ENCODE data around the gene HOXD3. TPM values are rescaled to one million over a fixed set of nuclear protein-coding genes. Genes with fewer than 3 reads are reported as not detected.

HOXD3 gene
- total RNA-seq, 2 experiments from 2014 or later = not detected

- CTCF ChIA-PET = interaction anchor here (0.9 kb wide), 1 partner anchor 18 kb away, joined by 3 read pairs; no protein-coding TSS in a partner anchor
- Mint-ChIP-seq H3K27me3 (peaks cover 65% of the 10 kb centered on the region), H3K36me3 (peaks cover 5% of the 10 kb centered on the region), H3K4me3 (no peak overlapping the region), H3K4me1 (ENCODE audit: low read depth) (peaks cover 12% of the 10 kb centered on the region), H3K9me3 (no peaks in the 10 kb centered on the region), H3K27ac (peak overlapping the region; percentile 38)
- intact Hi-C loops (cut with micrococcal nuclease) = no loop called here
- DNase-seq = no peak
- POLR2A ChIA-PET = no interaction called here
Measured at GRCh38 chr2:176158186-176158591, 1.1 kb downstream of the HOXD3 start.

- CTCF ChIA-PET = interaction anchor here (0.9 kb wide), 1 partner anchor 19 kb away, joined by 3 read pairs; no protein-coding TSS in a partner anchor
- Mint-ChIP-seq H3K4me1 (ENCODE audit: low read depth) (peaks cover 12% of the 10 kb centered on the region), H3K4me3 (no peak overlapping the region), H3K9me3 (no peaks in the 10 kb centered on the region), H3K36me3 (peaks cover 6% of the 10 kb centered on the region), H3K27me3 (peaks cover 70% of the 10 kb centered on the region), H3K27ac (no peak overlapping the region)
- no peak for DNase-seq
- POLR2A ChIA-PET = no interaction called here
- intact Hi-C loops (cut with micrococcal nuclease) = no loop called here
Measured at GRCh38 chr2:176158855-176159662, 2.0 kb downstream of the HOXD3 start.

- peaks cover 6% of the 10 kb centered on the region for H3K36me3 Mint-ChIP-seq
- no peak overlapping the region for H3K27ac Mint-ChIP-seq
- POLR2A ChIA-PET = no interaction called here
- peaks cover 12% of the 10 kb centered on the region for H3K4me1 Mint-ChIP-seq (ENCODE audit: low read depth)
- no peaks in the 10 kb centered on the region for H3K9me3 Mint-ChIP-seq
- no peak overlapping the region for H3K4me3 Mint-ChIP-seq
- peaks cover 71% of the 10 kb centered on the region for H3K27me3 Mint-ChIP-seq
- no peak for DNase-seq
- intact Hi-C loops (cut with micrococcal nuclease) = loop anchor here (5.0 kb wide), 2 partner anchors 47 to 72 kb away; no protein-coding TSS in a partner anchor
- CTCF ChIA-PET = interaction anchor here (1.4 kb wide), 2 partner anchors 32 to 295 kb away, joined by 3 to 7 read pairs; no protein-coding TSS in a partner anchor
Measured at GRCh38 chr2:176159663-176160250, 2.6 kb downstream of the HOXD3 start.

- Mint-ChIP-seq H3K27me3 (peaks cover 72% of the 10 kb centered on the region), H3K4me1 (ENCODE audit: low read depth) (peaks cover 12% of the 10 kb centered on the region), H3K9me3 (no peaks in the 10 kb centered on the region), H3K4me3 (no peak overlapping the region), H3K36me3 (peaks cover 6% of the 10 kb centered on the region), H3K27ac (no peak overlapping the region)
- intact Hi-C loops (cut with micrococcal nuclease) = loop anchor here (5.0 kb wide), 2 partner anchors 48 to 73 kb away; no protein-coding TSS in a partner anchor
- ChIA-PET CTCF (interaction anchor here (1.4 kb wide), 2 partner anchors 33 to 295 kb away, joined by 3 to 7 read pairs; no protein-coding TSS in a partner anchor), POLR2A (no interaction called here)
- no peak for DNase-seq
Measured at GRCh38 chr2:176160251-176160985, 3.3 kb downstream of the HOXD3 start.

- Mint-ChIP-seq H3K36me3 (peaks cover 8% of the 10 kb centered on the region), H3K4me3 (no peak overlapping the region), H3K4me1 (ENCODE audit: low read depth) (peaks cover 12% of the 10 kb centered on the region), H3K27me3 (peaks cover 76% of the 10 kb centered on the region), H3K27ac (no peak overlapping the region), H3K9me3 (no peaks in the 10 kb centered on the region)
- no peak for DNase-seq
- ChIA-PET POLR2A (no interaction called here), CTCF (interaction anchor here (1.0 to 1.8 kb wide), 7 partner anchors 8 to 294 kb away, joined by 3 to 7 read pairs (median 3); no protein-coding TSS in a partner anchor)
- intact Hi-C loops (cut with micrococcal nuclease) = loop anchor here (5.0 kb wide), 2 partner anchors 49 to 74 kb away; no protein-coding TSS in a partner anchor
Measured at GRCh38 chr2:176160986-176161824, 4.1 kb downstream of the HOXD3 start.

- DNase-seq = no peak
- ChIA-PET POLR2A (no interaction called here), CTCF (interaction anchor here (0.8 to 1.8 kb wide), 7 partner anchors 9 to 392 kb away, joined by 3 to 7 read pairs (median 3); no protein-coding TSS in a partner anchor)
- peaks cover 8% of the 10 kb centered on the region for H3K36me3 Mint-ChIP-seq
- H3K4me3 Mint-ChIP-seq = no peak overlapping the region
- intact Hi-C loops (cut with micrococcal nuclease) = loop anchor here (5.0 kb wide), 2 partner anchors 50 to 75 kb away; no protein-coding TSS in a partner anchor
- H3K27me3 Mint-ChIP-seq = peaks cover 78% of the 10 kb centered on the region
- no peak overlapping the region for H3K27ac Mint-ChIP-seq
- peaks cover 9% of the 10 kb centered on the region for H3K4me1 Mint-ChIP-seq (ENCODE audit: low read depth)
- H3K9me3 Mint-ChIP-seq = no peaks in the 10 kb centered on the region
Measured at GRCh38 chr2:176161825-176162626, 4.9 kb downstream of the HOXD3 start.

GRCh38 chr2:176162911-176163671 lies 6.0 kb downstream of the HOXD3 start:
- ChIA-PET CTCF (interaction anchor here (0.8 to 1.8 kb wide), 4 partner anchors 19 to 391 kb away, joined by 3 to 7 read pairs (median 3); no protein-coding TSS in a partner anchor), POLR2A (no interaction called here)
- no peak overlapping the region for H3K27ac Mint-ChIP-seq
- H3K9me3 Mint-ChIP-seq = no peaks in the 10 kb centered on the region
- DNase-seq = no peak
- intact Hi-C loops (cut with micrococcal nuclease) = loop anchor here (5.0 kb wide), 2 partner anchors 51 to 76 kb away; no protein-coding TSS in a partner anchor
- H3K27me3 Mint-ChIP-seq = peaks cover 80% of the 10 kb centered on the region
- H3K4me3 Mint-ChIP-seq = no peak overlapping the region
- H3K36me3 Mint-ChIP-seq = peaks cover 6% of the 10 kb centered on the region
- peaks cover 4% of the 10 kb centered on the region for H3K4me1 Mint-ChIP-seq (ENCODE audit: low read depth)

GRCh38 chr2:176163672-176164056 lies 6.6 kb downstream of the HOXD3 start:
- no peaks in the 10 kb centered on the region for H3K9me3 Mint-ChIP-seq
- H3K27me3 Mint-ChIP-seq = peaks cover 76% of the 10 kb centered on the region
- H3K36me3 Mint-ChIP-seq = peaks cover 5% of the 10 kb centered on the region
- no peak overlapping the region for H3K27ac Mint-ChIP-seq
- CTCF ChIA-PET = no interaction called here
- no peak for DNase-seq
- POLR2A ChIA-PET = no interaction called here
- H3K4me1 Mint-ChIP-seq (ENCODE audit: low read depth) = no peaks in the 10 kb centered on the region
- intact Hi-C loops (cut with micrococcal nuclease) = loop anchor here (5.0 kb wide), 2 partner anchors 51 to 76 kb away; no protein-coding TSS in a partner anchor
- H3K4me3 Mint-ChIP-seq = no peak overlapping the region

- POLR2A ChIA-PET = no interaction called here
- H3K27me3 Mint-ChIP-seq = peaks cover 75% of the 10 kb centered on the region
- H3K27ac Mint-ChIP-seq = peak overlapping the region; percentile 30
- CTCF ChIA-PET = no interaction called here
- no peaks in the 10 kb centered on the region for H3K4me1 Mint-ChIP-seq (ENCODE audit: low read depth)
- no peaks in the 10 kb centered on the region for H3K9me3 Mint-ChIP-seq
- intact Hi-C loops (cut with micrococcal nuclease) = loop anchor here (5.0 kb wide), 2 partner anchors 52 to 77 kb away; no protein-coding TSS in a partner anchor
- no peak overlapping the region for H3K4me3 Mint-ChIP-seq
- H3K36me3 Mint-ChIP-seq = peaks cover 5% of the 10 kb centered on the region
- no peak for DNase-seq
Measured at GRCh38 chr2:176164201-176164600, 7.1 kb downstream of the HOXD3 start.
